ENCODE data around the gene VWDE.

DNA sequence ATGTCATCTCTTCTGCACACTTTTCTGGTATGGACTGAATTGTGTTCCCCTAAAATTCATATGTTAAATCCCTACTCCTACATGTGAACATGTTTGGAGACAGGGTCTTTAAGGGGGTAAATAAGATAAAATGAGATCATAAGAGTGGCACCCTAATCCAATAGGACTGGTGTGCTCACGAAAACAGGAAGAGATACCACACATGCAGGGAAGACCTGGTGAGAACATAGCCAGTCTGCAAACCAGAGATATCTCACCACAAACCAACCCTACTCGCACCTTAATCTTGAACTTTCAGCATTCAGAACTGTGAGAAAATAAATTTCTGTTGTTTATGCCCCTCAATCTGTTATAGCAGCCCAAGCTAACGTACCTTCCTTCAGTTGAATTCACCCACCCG lies 51.8 kb downstream of the VWDE start:
- TF ChIP-seq EZH2phosphoT487 (IDR thresholded peaks at IDR 0.05; ENCODE audit: borderline replicate concordance): no peak
- TF ChIP-seq CTCF (IDR thresholded peaks at IDR 0.05 in 2 of 3, conservative IDR thresholded peaks at IDR 0.05 in 1 of 3; ENCODE audit: borderline replicate concordance in 1 of 3, insufficient read depth in 1 of 3, low read depth in 2 of 3, low read length in 2 of 3): no peak
- no peak for TF ChIP-seq POLR2A (IDR thresholded peaks at IDR 0.05; ENCODE audit: borderline replicate concordance, extremely low read depth, insufficient read depth, insufficient read length)
- TF ChIP-seq, protein P1, sequence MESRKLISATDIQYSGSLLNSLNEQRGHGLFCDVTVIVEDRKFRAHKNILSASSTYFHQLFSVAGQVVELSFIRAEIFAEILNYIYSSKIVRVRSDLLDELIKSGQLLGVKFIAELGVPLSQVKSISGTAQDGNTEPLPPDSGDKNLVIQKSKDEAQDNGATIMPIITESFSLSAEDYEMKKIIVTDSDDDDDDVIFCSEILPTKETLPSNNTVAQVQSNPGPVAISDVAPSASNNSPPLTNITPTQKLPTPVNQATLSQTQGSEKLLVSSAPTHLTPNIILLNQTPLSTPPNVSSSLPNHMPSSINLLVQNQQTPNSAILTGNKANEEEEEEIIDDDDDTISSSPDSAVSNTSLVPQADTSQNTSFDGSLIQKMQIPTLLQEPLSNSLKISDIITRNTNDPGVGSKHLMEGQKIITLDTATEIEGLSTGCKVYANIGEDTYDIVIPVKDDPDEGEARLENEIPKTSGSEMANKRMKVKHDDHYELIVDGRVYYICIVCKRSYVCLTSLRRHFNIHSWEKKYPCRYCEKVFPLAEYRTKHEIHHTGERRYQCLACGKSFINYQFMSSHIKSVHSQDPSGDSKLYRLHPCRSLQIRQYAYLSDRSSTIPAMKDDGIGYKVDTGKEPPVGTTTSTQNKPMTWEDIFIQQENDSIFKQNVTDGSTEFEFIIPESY (IDR thresholded peaks at IDR 0.05; ENCODE audit: extremely low read depth, insufficient replicate concordance, low read length): no peak
- TF ChIP-seq CEBPB (IDR thresholded peaks at IDR 0.05; ENCODE audit: low read depth): no peak
- no peak for TF ChIP-seq SP1 (IDR thresholded peaks at IDR 0.05; ENCODE audit: low read depth)
- no peak for TF ChIP-seq EZH2 (IDR thresholded peaks at IDR 0.05)
- no peak for TF ChIP-seq POLR2AphosphoS5 (IDR thresholded peaks at IDR 0.05; ENCODE audit: low read depth, low read length)
- no peak for TF ChIP-seq RAD21 (IDR thresholded peaks at IDR 0.05; ENCODE audit: low read depth)
- no peak for TF ChIP-seq SRF (IDR thresholded peaks at IDR 0.05; ENCODE audit: low read depth)
